ENCODE measurements around the gene PRICKLE1.
A peak's percentile ranks its signal among the peaks of the same experiment; 100 is the strongest.

The PRICKLE1 gene

DNA sequence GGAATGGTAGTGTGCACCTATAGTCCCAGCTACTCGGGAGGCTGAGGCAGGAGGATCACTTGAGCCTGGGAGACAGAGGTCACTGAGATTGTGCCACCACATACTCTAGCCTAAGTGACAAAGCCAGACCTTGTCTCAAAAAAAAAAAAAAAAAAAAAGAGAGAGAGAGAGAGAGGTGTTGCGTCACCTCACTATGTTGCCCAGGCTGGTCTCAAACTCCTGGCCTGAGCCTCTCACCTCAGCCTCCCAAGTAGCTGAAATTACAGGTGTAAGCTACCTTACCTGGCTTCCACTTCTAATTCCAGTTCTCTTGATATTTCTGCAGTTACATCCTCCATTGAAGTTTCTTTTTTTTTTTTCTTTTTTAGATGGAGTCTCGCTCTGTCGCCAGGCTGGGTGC lies 94.3 kb downstream of the PRICKLE1 start:
- no peak for DNase-seq (ENCODE audit: low read depth in 1 of 2, low spot score in 1 of 2)

DNA sequence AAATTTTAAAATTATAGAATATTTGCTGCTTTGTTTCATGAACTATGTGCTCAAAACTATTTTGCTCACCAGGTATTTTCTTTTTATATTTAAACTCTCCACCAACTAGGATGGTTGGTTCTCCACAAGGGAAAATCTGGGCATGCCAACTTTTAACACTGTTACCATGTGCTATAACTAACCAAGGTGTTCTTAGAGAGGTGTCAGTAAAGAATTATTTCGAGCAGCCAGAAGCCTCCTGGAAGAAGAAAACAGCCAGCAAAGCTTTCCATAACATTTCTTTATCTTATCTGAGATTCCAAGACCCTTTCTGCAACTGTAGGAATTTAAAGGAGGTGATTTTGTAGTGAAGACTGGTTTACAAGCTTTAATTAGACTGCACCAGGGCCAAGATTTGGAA lies 97.3 kb downstream of the PRICKLE1 start:
- DNase-seq (ENCODE audit: low read depth in 1 of 2, low spot score in 1 of 2): no peak

DNA sequence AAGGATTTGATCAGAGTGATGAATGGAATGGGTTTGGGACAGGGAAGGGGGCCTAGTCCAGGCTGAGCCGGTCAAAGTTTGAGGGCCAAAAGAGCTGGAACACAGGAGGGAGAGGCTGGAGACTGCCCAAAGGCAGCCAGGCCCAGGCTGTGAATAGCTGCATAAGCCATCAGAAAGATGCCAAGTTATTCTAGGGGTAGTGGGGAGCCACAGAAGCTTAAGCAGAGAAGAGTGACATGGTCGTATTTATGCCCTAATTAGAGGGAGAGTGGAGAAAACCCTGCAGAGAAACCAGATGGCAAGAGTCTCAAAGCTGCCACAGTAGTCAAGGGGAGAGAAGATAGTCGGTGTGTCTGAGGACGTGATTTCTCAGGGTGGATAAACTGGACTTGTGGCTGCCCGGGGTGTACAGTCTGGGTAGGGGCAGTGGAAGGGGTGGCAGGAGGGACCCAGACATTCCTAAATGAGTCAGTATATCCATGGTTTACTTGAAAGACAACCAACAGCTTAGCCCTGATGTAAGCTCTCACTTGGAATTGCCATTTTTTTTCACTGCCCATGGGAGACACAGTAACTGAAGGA lies 99.2 kb downstream of the PRICKLE1 start:
- DNase-seq (ENCODE audit: low read depth in 1 of 2, low spot score in 1 of 2): no peak

DNA sequence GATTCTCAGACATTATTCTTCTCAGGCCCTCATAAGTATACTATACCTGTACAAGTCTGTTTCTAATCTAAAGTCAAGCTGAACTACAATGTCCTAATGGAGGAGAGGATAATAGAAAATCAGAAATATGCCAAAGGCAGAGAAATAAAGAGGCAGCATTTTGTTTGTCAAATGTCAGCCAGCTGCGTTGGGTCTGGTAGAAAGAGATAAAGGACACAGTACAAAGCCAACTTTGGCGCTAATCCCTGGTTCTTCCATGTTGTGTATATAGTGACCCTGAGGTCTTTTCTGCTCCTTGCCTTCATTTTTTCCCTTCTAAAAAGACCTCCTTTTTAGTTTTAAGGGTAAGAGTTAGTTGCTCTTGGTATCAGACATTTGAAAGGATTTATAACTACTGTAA lies 103.1 kb downstream of the PRICKLE1 start:
- DNase-seq (ENCODE audit: low read depth in 1 of 2, low spot score in 1 of 2): no peak

DNA sequence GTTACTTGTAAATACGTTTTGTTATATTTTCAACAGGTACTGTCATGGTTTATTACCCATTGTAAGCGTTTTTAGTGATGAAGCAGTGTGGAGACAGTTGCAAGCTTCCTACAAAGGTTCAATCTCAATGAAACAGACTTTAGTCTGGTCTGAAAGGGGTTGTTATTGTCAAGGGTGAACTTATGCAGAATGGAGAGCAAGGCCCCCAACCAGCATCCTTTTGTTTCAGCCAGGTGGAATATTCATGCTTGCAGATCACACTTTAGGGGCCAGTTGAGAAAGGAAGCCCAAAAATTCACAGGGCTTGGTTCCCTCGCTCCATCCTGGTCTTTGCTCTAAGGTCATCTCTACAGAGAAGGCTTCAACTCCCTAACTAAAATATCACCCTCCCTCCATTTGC lies 103.7 kb downstream of the PRICKLE1 start:
- no peak for DNase-seq (ENCODE audit: low read depth in 1 of 2, low spot score in 1 of 2)

DNA sequence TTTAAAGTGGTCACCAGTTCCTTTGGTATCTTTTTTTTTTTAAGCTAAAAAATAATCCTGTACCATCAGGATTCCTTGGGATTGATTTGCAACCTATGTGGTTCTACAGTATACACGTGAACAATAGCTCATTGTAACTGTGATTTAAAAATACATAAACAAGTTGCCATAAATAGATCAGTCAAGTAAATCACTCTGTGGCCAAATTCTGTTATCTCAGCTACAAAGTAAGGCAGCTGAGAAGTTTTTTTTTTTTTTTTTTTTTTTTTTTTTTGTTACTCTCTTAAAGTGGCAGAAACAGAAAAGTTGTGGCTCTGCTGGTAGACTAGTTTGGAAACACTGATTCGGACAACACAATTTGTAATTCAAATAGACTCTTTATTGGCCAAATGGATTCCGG lies 104.5 kb downstream of the PRICKLE1 start:
- no peak for DNase-seq (ENCODE audit: low read depth in 1 of 2, low spot score in 1 of 2)

DNA sequence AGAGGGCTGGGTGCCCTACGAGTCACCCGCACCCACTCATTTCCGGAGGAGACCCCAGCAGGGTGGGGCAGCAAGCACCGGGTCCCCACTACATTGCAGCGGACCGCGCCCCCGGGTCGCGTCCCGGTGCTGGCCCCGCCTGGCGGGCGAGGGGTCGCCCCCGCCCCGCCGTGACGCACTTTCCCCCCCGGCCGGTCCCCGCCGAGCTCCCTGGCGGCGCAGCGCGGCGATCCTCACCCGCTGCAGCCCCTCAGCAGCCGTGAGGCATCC lies 106.1 kb downstream of the PRICKLE1 start:
- DNase-seq (ENCODE audit: low read depth in 1 of 2, low spot score in 1 of 2): no peak

DNA sequence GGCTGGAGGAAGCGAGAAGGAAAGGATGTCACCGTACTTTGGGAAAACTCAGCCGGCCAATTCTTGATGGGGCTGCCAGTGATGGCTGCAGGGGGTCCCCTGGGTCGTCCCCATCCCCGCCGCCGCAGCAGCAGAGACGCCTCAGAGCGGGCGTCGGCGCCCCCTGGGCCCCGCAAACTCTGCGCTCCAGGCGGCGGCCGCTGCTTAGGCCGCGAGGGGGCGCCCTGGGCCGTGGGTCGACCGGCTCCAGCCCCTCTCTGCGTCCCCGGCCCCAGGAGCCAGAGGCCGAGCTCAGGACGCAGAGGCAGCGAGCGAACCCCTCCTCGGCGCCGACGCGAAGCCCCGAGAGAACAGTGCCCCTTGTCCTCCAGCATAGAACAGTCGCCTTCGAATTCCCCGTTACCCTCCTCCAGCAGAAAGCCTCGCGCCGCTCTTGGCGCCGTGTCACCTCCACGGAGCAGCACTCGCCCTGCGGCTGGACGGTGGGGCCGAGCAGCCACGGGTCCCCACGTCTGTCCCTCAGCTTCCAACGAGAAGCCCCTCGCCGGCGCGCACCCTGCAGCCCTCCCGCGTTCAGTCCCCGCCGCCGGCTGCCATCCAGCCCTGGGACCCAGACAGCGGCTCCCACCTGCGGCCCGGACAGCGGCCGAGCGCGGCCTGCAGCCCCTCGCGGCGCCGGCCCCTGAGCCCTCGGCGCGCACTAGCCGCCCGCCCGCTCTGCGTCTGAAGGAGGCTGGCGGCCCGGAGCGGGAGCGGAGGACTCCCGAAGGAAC lies 106.6 kb downstream of the PRICKLE1 start:
- DNase-seq (ENCODE audit: low read depth in 1 of 2, low spot score in 1 of 2): peak in 1 of 2 donors; percentile 20

DNA sequence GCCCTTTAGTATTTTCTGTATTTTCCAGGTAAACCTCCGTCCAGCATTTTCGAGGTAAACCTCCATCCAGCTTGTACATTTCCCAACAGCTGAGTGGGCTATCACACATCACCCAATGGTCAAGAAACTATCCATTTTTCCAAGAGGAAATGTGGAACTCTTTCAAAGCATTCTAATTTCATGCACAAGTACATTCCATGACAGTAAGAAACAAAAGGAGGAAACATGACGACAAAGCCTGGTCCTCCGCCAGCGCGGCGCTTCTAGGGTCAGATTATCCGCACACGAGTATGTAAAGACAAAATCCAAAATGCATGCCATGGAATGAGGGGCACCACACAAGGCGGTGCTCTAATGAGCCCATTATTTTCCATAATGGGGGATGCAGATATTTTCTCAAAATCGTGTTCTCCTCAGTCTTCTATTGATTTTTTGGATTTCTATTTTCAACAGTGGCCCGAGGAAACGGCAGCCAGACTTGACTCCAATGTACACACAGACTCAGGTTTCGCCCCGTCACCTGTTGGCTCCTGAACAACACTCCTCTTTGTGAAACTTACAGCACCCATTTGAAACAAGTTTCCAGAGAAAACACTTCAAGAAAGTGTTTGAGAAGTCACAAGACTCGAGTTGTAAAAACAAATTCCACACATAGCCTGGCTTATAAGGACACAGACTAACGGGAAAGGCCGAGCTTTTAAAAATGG lies 107.4 kb downstream of the PRICKLE1 start:
- DNase-seq (ENCODE audit: low read depth in 1 of 2, low spot score in 1 of 2): no peak

DNA sequence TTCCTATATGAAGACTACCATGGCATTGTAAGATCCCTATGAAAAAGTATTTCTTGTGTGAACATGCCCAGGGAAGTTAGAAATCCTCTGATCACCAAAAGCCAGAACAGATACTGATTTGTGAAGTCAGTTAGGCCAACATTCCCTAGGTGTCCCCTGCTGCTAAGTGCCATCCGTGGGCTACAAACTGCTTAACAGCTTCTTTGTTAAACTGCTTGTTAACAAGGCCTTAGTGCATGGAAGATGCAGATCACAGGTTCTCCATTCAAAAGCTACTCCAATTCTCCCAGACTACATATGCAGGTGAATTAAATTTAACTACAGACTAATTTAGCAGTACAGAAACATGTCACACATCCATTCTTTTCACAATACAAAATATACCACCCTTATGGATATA lies 108.2 kb downstream of the PRICKLE1 start:
- no peak for DNase-seq (ENCODE audit: low read depth in 1 of 2, low spot score in 1 of 2)

DNA sequence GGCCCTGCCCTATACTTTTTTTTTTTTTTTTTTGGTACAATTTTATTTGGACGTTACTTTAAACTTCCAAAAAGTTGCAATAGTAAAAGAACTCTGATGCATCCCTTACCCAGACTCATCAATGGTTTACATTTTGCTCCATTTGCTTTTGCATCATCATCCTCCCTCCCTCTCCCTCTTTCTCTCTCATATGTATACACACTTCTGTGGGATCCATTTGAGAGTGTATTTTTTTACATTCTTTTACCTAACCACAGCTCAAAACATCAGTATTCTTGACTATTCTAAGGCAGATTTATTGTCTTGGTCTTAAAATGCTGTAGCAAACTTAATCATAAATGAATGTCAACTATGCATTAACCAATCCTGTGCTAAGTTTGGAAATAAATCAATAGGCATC lies 111.6 kb downstream of the PRICKLE1 start:
- no peak for DNase-seq (ENCODE audit: low read depth in 1 of 2, low spot score in 1 of 2)

DNA sequence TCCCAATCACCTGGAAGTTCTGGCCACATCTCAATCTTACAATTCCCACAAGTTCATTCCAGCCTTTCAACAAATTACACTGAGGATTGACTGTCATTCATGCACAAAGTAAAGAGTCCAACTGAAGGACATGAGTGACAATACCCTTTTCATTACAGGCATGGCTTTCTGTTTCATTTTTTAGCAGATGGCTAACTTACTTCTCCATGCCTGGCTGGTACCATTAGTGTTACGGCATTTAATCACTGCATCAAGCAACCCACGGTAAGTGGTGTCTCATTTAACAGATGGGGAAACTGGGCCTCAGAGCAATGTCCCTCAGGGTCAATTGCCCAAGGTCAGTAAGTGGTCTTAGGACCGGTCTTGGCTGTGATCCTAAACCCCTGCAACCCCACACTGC lies 114.4 kb downstream of the PRICKLE1 start:
- DNase-seq (ENCODE audit: low read depth in 1 of 2, low spot score in 1 of 2): no peak

DNA sequence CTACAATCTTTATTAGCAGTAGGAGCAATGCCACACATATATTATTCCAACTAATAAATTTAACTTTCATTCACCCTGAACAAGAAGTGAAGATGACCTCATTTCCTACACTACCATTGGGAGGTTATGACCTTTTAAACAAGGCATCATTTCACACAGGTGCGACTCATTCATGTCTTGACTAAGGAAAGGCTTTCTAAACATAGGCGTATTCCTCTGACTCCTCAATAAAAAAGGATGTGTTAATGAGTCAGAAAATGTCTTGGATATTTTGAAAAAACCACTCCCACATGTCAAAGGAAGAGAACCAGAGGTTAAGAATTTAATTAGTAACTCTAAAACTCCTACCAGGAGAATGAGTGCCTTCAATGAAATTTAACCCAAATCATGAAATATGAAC lies 115.2 kb downstream of the PRICKLE1 start:
- DNase-seq (ENCODE audit: low read depth in 1 of 2, low spot score in 1 of 2): no peak

DNA sequence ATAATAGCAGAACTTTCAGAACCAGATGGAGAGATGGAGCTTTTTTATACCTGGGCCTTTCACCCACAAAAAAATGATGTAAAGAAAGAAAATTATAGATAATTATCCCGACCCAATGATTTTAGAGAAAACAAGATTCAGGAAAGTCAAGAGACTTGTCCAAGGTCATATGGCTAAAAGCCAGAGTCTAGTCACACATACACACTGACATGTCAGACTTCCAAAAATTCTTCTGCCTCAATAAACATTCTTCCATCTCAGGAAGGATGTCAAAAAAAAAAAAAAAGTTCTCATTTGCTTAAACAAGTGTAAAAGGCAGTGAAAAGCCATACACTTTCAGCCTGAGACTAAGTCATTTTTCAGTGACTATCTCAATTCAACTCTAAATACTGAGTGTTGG lies 116.0 kb downstream of the PRICKLE1 start:
- DNase-seq (ENCODE audit: low read depth in 1 of 2, low spot score in 1 of 2): no peak

DNA sequence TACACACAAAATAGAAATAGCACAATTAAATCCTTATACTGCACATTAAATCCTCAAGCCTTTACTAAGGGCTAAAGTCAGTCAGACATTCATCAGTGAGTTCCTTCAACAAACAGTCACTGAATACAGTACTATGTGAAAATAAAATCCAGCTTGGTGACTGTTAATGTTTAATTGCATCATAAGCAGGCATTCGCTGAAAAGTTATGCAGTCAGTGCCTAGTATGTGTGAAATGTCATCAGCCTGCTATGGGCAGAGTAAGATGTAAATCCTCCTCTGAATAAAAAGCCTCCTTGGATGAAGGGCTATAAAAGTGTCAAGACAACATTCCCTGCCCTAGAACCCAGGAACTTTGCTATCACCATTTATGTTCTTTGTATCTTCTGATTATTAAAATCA lies 116.4 kb downstream of the PRICKLE1 start:
- DNase-seq (ENCODE audit: low read depth in 1 of 2, low spot score in 1 of 2): no peak

DNA sequence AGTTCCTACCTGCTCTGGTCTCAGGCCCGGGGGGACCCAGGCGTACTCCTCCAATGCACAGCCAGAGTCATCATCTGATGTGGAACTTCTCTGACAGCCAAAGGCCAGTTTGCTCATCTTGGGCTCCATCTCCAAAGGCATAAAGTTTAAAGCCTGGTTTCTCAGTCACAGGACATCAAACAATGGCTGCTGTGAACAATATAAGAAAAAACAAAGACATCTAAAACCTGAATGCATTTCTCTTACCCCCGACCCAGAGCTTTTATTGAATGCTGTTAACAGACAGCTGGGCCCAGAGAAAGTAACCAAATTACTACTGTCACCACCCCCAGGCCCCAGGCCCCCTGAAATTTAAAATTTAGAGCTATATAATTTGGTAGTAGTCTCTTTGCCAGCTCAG lies 117.2 kb downstream of the PRICKLE1 start:
- no peak for DNase-seq (ENCODE audit: low read depth in 1 of 2, low spot score in 1 of 2)

DNA sequence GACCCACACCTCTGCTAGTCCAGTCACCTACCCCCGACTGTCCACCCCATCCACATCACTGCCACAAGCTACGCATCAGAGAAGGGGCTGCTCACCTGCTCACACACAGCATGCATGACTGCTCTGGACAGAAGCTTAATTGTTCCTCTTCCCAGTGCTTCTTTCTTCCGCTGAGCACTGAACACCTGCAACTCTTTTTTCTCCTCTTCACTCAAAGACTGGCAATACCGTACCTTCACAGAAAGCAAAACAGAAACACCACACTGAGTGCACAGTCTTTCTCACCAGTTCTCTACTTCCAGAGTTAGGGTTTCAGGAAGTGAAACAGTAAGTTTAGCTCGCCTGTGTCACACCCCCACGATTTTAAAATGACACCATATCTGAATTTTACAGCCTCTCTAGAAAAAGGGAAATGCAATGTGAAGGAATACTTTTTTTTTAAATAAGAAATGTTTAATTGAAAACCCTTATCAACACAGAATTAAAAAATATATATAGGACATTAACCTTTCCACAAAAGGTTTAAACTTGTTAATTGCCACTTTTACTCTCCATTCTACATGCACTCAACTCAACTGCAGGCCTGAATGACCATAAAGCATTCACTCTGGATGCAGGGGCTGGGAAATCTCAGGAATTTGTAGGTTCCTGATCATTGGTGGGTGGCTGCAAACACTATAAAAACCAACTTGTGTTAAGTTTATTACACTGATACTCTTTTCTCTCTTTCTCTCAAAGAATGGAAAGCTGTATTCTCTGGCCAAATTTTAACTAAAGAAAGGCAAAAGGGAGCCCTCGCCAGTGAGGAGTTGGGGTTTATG lies 120.0 kb downstream of the PRICKLE1 start:
- no peak for DNase-seq (ENCODE audit: low read depth in 1 of 2, low spot score in 1 of 2)

DNA sequence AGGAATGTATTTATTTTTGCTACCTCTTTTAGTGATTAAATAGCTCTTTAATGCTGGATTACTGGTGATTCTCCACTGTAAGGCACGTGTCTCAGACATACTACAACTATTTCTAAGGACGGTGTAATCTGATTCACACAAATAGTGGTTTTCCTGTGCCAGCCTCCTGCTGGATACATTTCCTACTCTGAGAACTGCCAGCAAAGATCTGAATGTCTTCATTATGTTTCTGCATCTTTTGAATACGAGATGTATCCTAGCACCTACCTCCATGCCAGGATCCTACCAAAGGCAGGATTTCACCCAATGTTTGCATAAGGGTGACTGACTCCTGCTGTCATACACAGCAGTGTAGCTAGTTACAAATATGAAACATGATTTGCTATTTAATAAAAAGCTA lies 120.6 kb downstream of the PRICKLE1 start:
- DNase-seq (ENCODE audit: low read depth in 1 of 2, low spot score in 1 of 2): no peak

DNA sequence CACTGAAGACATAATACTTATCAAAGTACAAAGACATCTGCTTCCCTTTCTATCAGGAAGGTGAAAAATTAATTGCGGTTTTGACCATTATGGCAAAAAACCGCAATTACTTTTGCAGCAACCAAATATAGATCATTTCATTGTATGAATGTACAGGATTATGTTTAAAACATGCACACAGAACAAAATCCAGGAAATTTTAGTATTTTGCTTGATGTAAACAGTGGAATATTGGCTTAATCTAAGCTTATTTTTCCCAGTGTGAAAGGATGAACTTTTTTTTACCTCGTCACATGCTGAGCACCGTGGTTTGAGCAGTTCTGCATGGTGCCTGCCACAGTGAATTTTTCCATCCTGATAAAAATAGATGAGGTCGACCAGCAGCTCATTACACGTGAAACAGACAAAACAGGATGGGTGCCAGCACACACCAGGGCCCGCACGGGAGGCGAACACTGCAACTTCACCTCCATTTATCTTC lies 121.2 kb downstream of the PRICKLE1 start:
- DNase-seq (ENCODE audit: low read depth in 1 of 2, low spot score in 1 of 2): no peak

DNA sequence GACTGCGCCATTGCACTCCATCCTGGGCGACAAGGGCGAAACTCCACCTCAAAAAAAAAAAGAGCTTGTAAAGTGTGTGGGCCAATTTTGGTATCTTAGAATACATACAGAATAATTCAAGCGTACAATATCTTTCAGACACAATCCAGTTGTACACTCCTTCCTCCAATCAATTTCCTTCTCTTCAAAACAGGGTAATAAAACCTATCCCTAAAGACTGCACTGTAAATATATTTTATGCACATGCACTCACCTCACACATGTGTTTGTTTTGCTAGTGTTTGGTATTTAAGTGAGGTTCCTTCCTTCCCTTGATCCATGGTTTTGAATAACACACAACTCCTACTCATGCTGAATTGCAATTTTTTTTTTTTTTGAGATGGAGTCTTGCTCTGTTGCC lies 125.9 kb downstream of the PRICKLE1 start:
- no peak for DNase-seq (ENCODE audit: low read depth in 1 of 2, low spot score in 1 of 2)

DNA sequence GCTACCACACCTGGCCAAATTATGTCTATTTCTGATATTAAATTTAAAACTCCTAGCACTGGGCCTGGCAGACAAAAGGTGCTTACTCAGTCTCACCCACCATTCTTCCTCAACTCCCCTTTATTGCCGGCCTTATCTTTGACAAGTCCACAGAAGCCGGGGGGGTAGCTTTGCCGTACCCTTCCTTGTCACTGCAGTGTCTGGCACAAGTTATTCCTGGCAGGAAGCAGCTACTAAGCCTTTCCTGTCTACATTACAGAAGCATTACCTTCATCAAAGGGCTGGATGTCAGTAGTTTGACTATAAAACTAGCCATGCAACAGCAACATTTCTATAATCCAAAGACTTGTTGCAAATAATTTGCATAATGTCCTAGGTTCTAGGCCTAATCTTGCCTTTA lies 127.1 kb downstream of the PRICKLE1 start:
- DNase-seq (ENCODE audit: low read depth in 1 of 2, low spot score in 1 of 2): no peak

DNA sequence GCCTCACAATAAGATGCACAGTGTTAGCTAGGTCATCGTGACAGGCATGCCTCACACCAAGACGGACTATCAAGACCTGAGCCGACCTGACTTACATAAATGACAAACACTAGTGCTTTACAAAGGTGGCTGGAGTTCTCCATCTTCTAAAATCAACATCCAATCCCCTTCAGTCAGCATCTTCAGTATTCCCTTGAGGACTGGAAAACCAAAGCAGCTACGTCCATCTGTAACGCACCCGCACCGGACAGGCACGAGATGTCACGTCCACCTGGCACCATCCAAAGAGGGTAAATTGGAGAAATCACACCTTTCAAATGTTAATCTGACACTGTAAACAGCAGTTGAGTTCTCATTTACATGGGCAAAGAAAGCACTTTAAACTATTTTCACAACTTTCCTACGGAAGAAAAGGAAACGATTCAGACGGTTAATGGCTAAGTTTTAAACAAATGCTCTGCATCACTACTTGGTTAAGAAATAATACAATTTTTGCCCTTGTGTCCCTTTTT lies 130.2 kb downstream of the PRICKLE1 start:
- DNase-seq (ENCODE audit: low read depth in 1 of 2, low spot score in 1 of 2): no peak

All from activated T-helper 1 cell treated with anti-CD3 and anti-CD28 coated beads, Interleukin-2, amount 50 U/mL, for 16 hours (primary cell).